ENCODE measurements around the gene INMT.

DNA sequence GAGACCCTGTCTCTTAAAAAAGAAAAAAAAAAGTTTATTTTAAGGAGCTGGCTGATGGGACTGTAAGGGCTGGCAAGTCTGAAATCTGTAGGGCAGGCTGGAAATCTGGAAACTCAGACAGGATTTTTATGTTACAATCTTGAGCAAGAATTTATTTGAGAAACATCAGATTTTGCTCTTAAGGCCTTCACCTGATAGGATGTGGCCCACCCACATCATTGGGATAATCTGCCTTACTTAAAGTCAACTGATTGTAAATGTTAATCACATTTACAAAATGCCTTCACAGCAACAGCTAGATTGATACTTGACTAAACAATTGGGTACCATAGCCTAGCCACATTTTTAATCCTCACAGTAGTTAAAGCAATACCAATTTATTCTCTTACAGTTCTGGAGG lies 30.8 kb downstream of the INMT start:
- TF ChIP-seq, protein P1, sequence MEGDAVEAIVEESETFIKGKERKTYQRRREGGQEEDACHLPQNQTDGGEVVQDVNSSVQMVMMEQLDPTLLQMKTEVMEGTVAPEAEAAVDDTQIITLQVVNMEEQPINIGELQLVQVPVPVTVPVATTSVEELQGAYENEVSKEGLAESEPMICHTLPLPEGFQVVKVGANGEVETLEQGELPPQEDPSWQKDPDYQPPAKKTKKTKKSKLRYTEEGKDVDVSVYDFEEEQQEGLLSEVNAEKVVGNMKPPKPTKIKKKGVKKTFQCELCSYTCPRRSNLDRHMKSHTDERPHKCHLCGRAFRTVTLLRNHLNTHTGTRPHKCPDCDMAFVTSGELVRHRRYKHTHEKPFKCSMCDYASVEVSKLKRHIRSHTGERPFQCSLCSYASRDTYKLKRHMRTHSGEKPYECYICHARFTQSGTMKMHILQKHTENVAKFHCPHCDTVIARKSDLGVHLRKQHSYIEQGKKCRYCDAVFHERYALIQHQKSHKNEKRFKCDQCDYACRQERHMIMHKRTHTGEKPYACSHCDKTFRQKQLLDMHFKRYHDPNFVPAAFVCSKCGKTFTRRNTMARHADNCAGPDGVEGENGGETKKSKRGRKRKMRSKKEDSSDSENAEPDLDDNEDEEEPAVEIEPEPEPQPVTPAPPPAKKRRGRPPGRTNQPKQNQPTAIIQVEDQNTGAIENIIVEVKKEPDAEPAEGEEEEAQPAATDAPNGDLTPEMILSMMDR (conservative IDR thresholded peaks at IDR 0.05; ENCODE audit: low read length): no peak
- no peak for TF ChIP-seq EZH2phosphoT487 (IDR thresholded peaks at IDR 0.05; ENCODE audit: borderline replicate concordance, low read depth, low read length)
